CD4-positive, alpha-beta T cell treated with Interleukin-4 for 4 hours (primary cell): ENCODE data around the gene GAK.

Experiments
- DNase-seq: peaks from one replicate; pipeline ENCODE4 v3.0.0-alpha.2; 2020

The GAK gene

DNA sequence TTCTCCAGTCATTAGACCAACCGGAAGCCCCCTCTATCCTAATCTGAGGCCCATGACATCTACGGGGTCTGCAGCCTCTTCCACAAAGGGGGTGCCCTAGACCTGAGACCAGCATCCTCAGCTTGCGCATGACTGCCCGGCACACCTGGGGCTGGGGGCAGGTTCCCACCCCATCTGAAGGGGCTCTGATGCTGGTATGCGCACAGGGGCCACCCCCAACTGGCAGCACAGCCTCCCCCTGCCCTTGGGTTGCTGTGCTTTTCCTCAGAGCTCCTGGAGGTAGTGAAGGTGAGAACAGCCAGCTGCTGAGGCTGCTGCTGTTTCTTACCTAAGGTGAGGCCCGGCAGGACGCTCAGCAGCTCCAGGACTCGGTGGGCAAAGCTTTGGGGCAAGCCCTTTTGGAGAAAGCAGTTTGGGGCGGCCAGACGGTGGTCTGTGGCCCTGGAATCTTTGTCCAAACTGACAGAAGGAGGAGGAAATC lies 87.3 kb downstream of the GAK start:
- DNase-seq, result no peak

DNA sequence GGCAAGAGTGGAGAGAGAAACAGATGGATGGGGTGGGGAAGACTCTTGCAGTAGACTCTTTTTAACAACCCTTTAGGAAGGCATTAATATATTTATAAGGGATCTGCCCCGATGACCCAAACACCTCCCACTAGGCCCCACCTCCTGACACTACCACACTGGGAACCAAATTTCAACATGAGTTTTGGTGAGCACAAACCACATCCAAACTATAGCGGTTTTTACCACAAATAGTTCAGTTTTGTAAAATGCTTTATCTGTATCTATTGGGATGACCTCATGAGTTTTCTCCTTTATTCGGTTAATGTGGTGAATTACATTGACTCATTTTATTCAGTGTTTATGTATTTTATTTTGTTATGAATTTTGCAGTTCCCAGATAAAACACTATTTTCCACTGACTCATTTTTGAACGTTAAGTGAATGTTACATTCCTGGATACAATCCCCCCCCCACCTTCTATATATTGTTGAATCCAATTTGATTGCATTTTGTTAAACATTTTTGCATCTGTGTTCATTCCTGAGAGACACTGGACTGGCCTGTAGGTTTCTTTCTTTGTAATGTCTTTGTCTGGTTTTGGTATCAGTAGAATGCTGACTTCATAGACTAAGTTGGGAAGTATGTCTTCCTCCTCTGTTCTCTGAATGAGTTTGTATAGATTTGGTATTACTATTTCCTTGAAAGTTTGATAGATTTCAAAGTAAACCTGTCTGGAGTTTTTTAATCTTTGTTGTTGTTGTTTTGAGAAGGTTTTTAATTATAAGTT lies 92.3 kb downstream of the GAK start:
- DNase-seq, result no peak

- DNase-seq, result no peak
Measured at GRCh38 chr4:837772-838171, 94.3 kb downstream of the GAK start.

DNA sequence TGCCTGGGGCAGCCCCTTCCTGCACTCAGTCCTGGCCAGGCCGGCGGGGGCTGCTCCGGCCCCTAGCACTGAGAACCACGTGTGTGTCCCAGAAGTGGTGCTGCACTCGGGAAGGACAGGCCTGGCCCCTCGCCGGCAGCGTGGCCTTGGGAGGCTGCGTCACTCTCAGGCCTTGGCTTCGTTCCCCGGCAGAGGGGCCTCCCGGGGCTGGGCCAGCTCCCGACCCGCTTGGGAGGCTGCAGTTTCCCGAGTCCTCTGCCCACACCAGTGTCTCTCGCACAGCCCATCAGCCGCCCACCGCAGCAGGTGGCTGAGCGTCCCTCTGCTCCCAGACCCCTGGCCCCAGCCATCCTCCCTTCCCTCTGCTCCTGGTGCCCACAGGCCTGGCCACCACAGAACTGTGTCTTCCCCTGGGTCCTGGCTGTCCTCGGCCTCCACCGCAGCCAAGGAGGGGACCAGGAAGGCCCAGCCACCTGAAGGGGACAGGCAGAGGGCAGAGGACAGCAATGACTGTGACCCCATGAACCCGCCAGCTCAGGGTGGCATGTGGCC lies 95.3 kb downstream of the GAK start:
- no peak for DNase-seq

DNA sequence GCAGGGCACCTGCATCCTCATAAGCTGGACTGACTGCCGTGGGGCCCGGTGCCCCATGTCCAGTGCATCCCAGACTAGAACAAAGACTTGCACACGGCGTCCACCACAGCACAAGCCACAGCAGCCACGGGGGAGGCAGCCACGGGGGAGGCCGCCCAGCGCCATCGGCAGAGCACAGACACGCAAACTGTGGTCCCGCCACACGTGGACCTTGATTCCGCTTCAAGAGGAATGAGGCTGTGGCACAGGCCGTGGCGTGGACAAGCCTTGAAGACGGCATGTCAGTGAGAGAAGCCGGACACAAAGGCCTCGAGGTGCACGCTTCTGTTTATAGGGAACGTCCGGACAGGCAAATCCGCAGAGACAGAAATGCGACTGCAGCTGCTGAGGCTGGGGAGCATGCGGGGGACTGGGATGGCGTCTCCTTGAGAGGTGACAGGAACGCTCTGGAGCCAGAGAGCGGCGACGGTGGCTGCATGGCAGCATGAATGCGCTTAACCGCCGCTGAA lies 96.1 kb downstream of the GAK start:
- no peak for DNase-seq

DNA sequence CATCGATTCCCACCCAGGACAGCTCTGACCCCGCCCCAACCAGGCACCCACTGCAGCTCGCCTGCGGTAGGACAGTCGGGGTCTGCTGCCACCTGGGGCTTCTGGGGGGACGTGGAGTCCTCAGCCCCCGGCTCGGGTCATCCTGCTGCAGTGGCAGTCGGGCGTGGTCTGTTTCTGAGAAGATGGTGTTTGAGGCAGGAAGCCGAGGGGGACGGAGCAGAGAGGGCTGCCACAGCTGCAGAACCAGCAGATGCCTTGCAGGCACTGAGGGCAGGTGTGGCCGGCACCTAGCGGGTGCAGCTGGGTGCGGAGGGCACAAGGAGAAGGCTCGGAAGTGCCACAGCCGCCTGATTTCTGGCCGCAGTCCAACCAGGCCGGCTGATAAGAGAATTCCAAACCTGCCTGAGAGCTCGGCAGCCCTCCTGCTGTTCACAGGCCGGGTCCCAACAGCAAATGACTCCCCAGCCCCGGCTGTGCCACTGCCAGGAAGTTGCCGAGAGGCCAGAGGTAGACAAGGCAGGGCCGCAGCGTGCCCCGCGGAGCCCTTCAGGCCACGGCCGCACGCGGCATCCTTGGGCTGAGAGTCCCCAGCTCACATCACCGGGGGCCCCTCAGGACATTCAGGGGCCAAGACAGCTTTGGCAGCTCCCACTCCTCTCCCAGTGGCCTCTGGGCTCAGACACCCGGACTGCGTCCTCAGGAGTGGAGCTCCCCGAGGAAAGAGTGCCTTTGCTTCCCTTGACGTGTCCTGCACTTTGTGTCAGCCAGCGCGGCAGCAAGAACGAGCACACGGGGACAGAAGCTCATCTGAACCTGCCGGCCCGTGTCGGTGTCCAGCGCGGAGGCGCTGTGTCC lies 96.7 kb downstream of the GAK start:
- DNase-seq, result no peak

DNA sequence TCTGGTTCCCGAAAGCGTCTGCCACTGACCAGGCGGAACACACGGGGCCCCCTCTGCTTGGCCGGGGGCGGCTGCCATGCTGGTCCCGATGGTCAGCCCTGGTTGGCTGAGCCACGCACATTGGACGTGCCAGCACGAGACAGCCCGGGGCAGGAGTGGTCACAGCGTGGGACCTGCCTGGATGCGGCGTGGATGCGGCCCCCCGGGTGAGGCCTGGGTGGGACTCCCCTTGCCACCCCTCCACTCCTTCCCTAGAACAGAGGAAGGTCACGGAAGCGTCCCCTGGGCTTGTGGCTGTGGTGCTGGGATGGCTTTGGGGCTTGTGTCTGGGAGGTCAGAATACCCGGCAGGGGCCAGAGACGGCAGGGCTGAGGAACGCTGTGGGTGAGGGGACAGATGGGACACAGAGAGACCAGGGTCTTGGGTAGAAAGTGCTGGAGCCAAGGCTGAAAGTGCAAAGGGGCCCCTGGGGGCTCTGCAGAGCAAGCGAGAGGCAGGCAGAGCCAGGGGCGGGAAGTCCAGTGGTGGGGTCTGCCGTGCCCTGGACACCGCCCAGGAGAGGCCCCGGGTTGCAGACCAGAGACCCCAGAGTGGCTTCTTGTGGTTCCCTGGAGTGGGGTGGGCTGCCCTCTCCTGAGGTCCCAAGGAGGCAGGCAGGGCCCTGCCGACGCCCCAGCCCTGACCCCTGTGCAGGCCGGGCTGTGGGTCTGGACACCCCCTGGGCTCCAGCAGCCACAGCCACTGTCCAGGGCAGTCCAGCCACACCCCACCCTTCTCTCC lies 97.6 kb downstream of the GAK start:
- no peak for DNase-seq

- DNase-seq, result no peak
Measured at GRCh38 chr4:833731-834367, 98.3 kb downstream of the GAK start.

GRCh38 chr4:833156-833555 lies 99.0 kb downstream of the GAK start:
- no peak for DNase-seq

DNA sequence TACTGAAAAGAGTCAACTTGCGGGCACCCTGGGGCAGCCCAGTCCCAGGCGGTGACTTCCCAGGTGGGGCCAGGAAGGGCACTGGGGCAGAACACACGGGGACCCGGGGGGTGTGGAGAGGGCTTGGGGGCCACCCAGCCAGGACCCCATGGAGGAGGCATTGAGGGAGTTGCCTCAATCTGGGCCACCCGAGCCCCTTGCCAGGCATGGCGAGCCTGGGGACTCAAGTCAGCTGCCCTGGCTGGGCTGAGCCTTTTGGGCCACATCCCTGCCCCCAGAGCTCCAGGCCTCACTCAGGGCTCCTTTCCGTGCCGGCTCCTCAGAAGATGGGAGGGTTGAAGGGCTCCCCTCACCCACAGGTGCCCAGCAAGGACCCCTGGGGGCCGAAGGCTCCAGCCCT lies 99.6 kb downstream of the GAK start:
- no peak for DNase-seq

GRCh38 chr4:832108-832507 lies 100.0 kb downstream of the GAK start:
- DNase-seq, result no peak

- DNase-seq, result no peak
Measured at GRCh38 chr4:831483-831805, 100.7 kb downstream of the GAK start.

GRCh38 chr4:830601-831482 lies 101.3 kb downstream of the GAK start:
- DNase-seq, result no peak

GRCh38 chr4:829761-830600 lies 102.1 kb downstream of the GAK start:
- DNase-seq, result no peak

DNA sequence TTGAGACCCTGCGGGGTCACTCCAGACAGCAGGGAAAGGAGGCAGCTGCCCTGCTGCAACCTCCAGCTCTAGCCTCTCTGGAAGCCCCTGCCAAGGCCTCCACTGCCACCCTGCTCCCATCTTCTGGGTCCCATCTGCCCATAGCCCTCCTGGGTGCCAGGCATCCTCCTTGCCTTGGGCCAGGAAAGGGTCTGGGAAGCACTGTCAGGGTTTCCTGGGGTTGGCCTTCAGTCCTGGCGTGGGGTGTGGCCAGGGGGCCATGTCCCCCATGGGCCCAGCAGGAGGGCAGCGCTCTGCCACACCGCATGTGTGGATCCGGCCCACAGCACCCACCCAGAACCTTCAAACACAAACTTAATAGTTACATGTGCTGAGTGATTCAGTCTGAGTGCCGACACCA lies 102.8 kb downstream of the GAK start:
- DNase-seq, result no peak

DNA sequence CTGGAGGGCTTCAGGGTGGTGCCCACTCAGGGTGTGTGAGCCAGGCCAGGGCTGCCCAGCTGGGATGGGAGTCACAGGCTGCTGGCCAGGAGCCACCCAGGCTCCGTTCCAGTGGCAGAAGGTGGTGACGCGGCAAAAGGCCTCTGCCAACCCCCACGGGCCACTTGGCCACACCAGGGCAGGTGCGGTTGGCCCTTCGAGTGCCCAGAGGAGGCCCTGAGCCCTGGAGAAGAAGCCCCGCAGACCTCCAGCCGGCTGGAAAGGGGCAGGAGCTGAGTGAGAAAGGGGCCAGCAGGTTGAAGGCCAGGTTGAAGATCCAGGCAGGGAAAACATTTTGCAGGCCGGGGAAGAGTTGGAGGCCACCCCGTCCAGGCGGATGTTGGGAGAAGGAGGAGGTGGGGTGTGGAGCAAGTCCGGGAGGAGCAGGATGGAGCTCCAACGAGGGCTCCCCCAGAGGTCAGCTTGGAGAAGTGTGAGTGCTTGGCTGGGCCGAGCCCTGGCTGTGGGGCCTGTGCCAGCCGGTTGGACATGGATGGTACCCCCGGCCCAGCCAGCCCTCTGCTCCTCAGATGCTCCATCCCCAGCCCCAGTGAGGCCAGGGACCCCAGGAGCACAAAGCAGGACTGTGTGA lies 103.4 kb downstream of the GAK start:
- DNase-seq, result no peak

DNA sequence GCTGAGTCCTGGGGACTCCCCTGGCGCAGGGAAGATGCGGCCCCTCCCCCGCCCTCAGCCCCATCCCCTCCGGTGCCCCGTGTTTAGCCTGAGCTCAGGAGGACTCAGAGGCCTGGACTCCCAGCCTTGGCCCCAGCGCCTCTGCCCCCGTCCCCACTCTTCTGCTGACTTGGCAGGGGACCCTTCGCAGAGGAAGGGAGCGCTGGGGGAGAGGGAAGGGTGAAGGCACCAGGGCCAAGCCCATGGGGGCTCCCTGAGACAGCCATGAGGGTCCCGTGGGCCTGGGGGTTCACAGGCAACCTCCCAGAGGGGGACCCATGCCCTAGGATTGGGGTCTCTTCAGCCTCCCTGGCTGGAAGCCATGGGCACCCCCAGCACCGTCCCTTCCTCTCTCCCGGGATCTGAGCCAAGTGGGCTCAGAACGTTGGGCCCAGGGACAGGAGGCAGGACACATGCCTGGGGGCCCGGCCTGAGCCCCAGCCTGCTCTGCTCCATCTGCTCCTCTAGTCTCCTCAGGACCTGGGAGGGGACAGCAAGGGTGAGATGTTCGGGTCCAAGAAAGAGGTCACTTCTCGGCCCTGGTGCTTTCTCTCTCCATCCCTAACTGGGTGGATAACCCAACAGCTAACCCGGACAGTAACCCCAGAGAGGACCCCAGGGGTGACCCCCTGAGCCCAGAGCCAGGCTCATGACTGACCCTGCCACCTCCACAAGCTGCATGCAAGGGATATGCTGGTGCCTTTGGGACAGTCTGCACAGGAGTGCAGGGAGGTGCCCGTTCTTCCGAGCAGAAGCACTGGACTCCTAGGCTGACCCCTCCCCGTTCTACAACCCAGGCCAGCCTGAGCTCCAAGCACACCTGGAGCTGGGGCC lies 104.7 kb downstream of the GAK start:
- DNase-seq, result no peak

GRCh38 chr4:826508-827208 lies 105.5 kb downstream of the GAK start:
- DNase-seq, result no peak
